Mucosa of descending colon (tissue), 3 donors: Measurements from ENCODE around the gene GRK5. TPM values are rescaled to one million over a fixed set of nuclear protein-coding genes. Genes with fewer than 3 reads are reported as not detected.

Experiments
- ATAC-seq: fragments of 200-7000 bp; cut with Tn5 transposase; one replicate; pipeline ENCODE4 v1.9.1; 2020; ENCODE audit warnings: mild to moderate bottlenecking, moderate library complexity
- DNase-seq, 3 donors: peaks; one replicate each; pipeline ENCODE4 v3.0.0-alpha.2; 2020
- H3K36me3 ChIP-seq: fragments of 200-600 bp; one replicate; pipeline ENCODE4 v1.8.0; 2021; ENCODE audit warnings: low read depth, mild to moderate bottlenecking
- H3K4me1 ChIP-seq: fragments of 200-600 bp; one replicate; pipeline ENCODE4 v1.8.0; 2021; ENCODE audit warnings: low read depth, mild to moderate bottlenecking
- H3K4me3 ChIP-seq: fragments of 200-600 bp; one replicate; pipeline ENCODE4 v1.8.0; 2021; ENCODE audit warnings: mild to moderate bottlenecking
- H3K9me3 ChIP-seq: fragments of 200-600 bp; one replicate; pipeline ENCODE4 v1.8.0; 2021; ENCODE audit warnings: mild to moderate bottlenecking
- intact Hi-C, 2 donors: fragments of 100-400 bp; cut with DNase I in 1 of 2; cut with micrococcal nuclease in 1 of 2; formaldehyde crosslinking; loops; one replicate each; pipeline versions ENCODE4 v1.11.0 to v1.11.1; 2022; cut with DNase I, micrococcal nuclease
- total RNA-seq, 3 donors: library from RNA; stranded (reverse); fragmentation: NEBNext Ultra II Directional in 2 of 3; extraction: Animal tissue kit (Norgen Biotek cat#: 25700) in 2 of 3; gene quantifications; one replicate each; pipeline versions ENCODE4 v1.2.1 to v1.2.4, GENCODE V29; 2021 to 2023
- TF ChIP-seq, protein P1 (sequence below): fragments of 200-600 bp; IDR thresholded peaks from one replicate; pipeline ENCODE4 v1.8.0; 2022; ENCODE audit warnings: antibody characterized with exemption, mild to moderate bottlenecking
- donor health status: DM: no; HTN: no; CAD: no; lungs with moderate emphysema.
- donor health status: DM: no; HTN: no; CAD: no.
- donor health status: DM: no; HTN: yes; CAD: no.

The GRK5 gene
- total RNA-seq, 3 donors from 2014 or later: 6.6 to 27.1 (median 8.3) TPM

DNA sequence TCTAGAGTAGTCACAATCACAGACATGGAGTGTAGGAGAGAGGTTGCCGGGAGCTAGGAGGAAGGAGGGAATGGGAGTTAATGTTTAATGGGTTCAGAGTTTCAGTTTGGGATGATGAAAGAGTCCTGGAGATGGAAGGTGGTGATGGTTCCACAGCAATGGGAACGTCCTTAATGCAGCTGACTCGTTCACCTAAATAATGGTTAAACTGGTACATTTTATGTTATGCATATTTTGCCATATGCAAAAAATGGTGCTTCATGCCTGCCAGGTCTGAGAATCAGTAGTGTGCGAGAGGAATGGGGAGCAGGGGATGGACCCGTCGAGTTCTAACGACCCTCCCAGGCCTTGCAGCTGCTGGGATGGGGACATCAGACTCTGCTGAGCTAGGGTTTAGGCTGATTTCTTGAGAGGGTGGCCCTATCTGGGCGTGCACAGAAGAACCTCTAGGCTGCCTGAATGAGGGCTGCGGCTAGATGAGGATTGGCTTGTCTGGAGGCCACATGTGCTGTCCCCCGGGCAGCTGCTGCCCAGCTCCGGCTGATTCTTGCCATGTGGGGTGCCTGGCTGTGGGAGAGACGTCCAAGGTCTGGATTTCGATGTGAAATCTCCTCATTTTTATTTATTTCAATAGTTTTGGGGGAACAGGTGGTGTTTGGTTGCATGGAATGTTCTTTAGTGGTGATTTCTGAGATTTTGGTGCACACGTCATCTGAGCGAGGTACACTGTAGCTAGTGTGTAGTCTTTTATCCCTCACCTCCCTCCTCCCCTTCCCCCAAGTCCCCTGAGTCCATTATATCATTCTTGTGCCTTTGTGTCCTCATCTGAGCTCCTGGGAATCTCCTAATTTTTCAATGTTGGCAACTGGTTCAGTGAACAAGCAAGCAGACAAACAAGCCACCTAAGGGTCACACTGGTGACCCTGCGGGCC, 116.0 kb downstream of the GRK5 start:
- no peak for ATAC-seq
- no peaks in the 10 kb centered on the region for H3K36me3 ChIP-seq
- intact Hi-C loops: no loop called here
- TF ChIP-seq, protein P1, sequence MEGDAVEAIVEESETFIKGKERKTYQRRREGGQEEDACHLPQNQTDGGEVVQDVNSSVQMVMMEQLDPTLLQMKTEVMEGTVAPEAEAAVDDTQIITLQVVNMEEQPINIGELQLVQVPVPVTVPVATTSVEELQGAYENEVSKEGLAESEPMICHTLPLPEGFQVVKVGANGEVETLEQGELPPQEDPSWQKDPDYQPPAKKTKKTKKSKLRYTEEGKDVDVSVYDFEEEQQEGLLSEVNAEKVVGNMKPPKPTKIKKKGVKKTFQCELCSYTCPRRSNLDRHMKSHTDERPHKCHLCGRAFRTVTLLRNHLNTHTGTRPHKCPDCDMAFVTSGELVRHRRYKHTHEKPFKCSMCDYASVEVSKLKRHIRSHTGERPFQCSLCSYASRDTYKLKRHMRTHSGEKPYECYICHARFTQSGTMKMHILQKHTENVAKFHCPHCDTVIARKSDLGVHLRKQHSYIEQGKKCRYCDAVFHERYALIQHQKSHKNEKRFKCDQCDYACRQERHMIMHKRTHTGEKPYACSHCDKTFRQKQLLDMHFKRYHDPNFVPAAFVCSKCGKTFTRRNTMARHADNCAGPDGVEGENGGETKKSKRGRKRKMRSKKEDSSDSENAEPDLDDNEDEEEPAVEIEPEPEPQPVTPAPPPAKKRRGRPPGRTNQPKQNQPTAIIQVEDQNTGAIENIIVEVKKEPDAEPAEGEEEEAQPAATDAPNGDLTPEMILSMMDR: no peak
- no peak overlapping the region for H3K4me3 ChIP-seq
- no peaks in the 10 kb centered on the region for H3K9me3 ChIP-seq
- no peak for DNase-seq
- H3K4me1 ChIP-seq: no peaks in the 10 kb centered on the region

DNA sequence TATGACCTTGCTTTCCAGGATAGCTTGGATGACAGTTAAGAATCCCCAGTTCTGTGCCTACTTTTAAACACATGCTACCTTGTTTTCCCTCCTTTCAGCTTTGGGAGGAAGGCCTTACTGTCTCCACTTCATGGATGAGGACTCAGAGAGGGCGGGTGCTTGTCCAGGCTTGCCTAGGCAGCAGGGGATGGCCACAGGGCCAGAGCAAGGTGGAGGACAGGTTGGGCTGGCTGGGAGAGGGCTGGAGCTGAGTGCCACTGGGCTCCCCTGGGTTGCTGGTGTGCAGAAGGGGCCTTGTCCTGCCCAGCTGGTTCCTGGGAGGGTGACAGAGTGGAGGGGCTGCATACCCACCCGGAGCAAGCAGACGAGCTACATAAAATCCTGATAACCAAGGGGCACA, 117.8 kb downstream of the GRK5 start:
- Histone ChIP-seq H3K4me3 (no peak overlapping the region), H3K4me1 (no peaks in the 10 kb centered on the region), H3K9me3 (no peaks in the 10 kb centered on the region), H3K36me3 (no peaks in the 10 kb centered on the region)
- ATAC-seq (no peak), DNase-seq (no peak)
- intact Hi-C loops: no loop called here
- TF ChIP-seq, protein P1: no peak

DNA sequence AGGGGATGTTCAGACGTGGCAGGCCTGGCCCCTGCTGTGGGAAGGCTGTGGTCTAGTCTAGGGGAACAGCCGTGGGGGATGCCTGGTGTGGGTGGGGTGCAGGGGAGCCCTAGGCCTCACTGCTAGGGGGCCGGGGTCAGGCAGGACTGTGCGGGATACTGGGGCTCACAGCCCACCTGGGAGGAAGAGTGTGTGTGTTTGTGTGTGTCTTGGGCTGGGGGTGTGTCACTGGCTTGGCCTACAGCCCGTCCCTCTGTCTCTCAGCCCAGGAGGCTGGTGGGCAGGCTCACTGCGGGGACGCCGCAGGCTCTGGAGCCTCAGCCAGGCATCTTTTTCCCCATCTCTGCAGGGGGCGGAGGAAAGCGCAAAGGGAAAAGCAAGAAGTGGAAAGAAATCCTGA, 118.8 kb downstream of the GRK5 start:
- H3K9me3 ChIP-seq: no peaks in the 10 kb centered on the region
- intact Hi-C loops: no loop called here
- ATAC-seq: no peak
- H3K36me3 ChIP-seq: no peaks in the 10 kb centered on the region
- no peaks in the 10 kb centered on the region for H3K4me1 ChIP-seq
- DNase-seq: no peak
- H3K4me3 ChIP-seq: no peak overlapping the region
- TF ChIP-seq, protein P1: no peak

DNA sequence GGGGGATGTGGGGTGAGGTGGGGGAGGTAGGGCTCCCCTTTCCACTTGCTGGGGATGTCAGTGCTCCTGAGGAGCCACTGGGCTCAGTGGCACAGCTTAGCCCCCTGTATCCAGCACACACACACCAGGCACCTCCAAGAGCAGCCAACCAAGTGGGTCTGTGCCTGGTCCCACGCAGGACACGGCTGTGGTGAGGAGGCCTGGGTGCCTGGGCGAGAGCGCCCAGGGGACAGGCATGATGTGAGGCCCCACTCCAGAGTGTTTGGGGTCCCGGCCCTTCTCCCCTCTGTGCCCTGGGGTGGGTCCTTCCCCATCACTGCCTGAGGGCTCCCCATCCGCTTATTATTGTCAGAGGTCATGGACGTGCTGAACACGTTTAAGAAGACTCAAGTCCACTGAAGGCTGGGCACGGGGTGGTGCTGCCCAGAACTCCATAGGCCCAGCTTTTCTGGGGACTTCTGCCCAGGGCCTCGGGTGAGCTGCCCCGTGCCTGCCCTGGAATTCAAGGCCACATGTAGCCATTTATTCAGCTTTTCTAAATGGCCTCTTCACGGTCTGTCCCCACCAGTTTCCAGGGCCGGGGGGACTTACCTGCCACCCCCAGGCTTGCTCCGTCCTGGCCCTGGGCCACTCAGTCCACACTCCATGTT, 119.8 kb downstream of the GRK5 start:
- DNase-seq (no peak), ATAC-seq (no peak)
- Histone ChIP-seq H3K4me3 (no peak overlapping the region), H3K36me3 (no peaks in the 10 kb centered on the region), H3K9me3 (no peaks in the 10 kb centered on the region), H3K4me1 (no peaks in the 10 kb centered on the region)
- intact Hi-C loops: no loop called here
- TF ChIP-seq, protein P1: no peak

DNA sequence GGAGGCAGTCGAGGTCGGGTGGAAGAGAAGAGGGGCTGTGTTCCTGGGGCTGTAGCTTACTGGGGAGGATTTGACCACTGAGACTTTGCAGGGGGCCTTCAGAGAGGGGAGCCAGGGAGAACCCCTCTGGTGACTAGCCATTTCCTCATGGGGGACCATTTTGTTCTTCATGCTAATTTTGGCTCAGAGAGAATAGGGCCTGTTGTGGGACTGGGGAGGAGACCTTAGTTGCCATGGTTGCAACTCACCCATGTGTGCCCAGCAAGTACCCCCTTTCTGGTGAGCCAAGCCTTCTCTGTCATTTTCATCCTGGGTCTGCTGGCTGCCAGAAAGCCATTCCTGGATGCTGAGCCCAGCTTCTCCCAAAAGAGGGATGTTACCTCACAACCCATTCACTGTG, 120.9 kb downstream of the GRK5 start:
- H3K9me3 ChIP-seq: no peaks in the 10 kb centered on the region
- no peaks in the 10 kb centered on the region for H3K36me3 ChIP-seq
- intact Hi-C loops: no loop called here

More for the DNA sequence above, 120.9 kb downstream of the GRK5 start:
- H3K4me1 ChIP-seq: no peaks in the 10 kb centered on the region
- no peak for DNase-seq
- H3K4me3 ChIP-seq: no peak overlapping the region
- no peak for ATAC-seq
- TF ChIP-seq, protein P1: no peak
